Measurements from ENCODE around the gene WDFY4. TPM values are rescaled to one million over a fixed set of nuclear protein-coding genes. Genes with fewer than 3 reads are reported as not detected.

Gene WDFY4
- total and polyA plus RNA-seq, 2 of the 4 experiments (the other 2 are of a cell fraction): not detected

DNA sequence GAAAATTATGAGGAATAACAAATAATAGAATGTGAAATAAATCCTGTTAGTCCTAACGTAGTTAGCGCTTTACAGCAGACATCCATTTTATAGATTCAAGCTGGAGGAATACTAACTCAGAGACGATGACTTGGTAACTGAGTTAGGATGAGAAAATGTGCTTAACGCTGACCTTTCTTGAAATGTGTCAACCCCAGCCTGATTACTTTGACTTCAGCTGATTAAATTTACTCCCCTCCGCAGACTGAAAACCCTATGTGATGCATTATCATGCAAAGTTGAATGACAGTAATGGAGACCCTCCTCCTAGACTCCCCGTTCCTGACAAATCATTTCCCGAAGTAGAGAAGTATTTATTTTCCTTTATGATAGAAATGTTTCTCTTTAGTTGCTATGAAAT, 54.5 kb downstream of the WDFY4 start:
- no peak overlapping the region for H3K23ac ChIP-seq (ENCODE audit: low read depth, low read length)
- H3K9me3 ChIP-seq (ENCODE audit: control insufficient read depth, insufficient read depth, low read length): no peaks in the 10 kb centered on the region
- ATAC-seq (ENCODE audit: low read depth) (no peak), DNase-seq (no peak)
- H3K4ac ChIP-seq (ENCODE audit: low read depth, low read length): no peak overlapping the region
- H4K20me1 ChIP-seq (ENCODE audit: insufficient read depth, low read length): no peaks in the 10 kb centered on the region
- H2BK5ac ChIP-seq (ENCODE audit: low read depth, low read length, poor library complexity, severe bottlenecking): no peak overlapping the region
- no CpG with 5 or more reads among the region's 7 CpGs for WGBS, 2 experiments (ENCODE audit: extremely low coverage in 2 of 2, insufficient read length in 1 of 2)
- TF ChIP-seq CEBPB (IDR thresholded peaks at IDR 0.05; ENCODE audit: low read depth, low read length) (no peak), MAZ (IDR thresholded peaks at IDR 0.05; ENCODE audit: borderline replicate concordance, low read depth, low read length) (no peak), FOS (IDR thresholded peaks at IDR 0.05; ENCODE audit: low read depth, low read length) (no peak), NFE2L2 (IDR thresholded peaks at IDR 0.05; ENCODE audit: low read depth, low read length) (no peak), SMC3 (IDR thresholded peaks at IDR 0.05; ENCODE audit: low read depth, low read length) (no peak), MXI1 (IDR thresholded peaks at IDR 0.05; ENCODE audit: borderline replicate concordance, low read depth, low read length) (no peak), RAD21 (IDR thresholded peaks at IDR 0.05; ENCODE audit: low read length) (no peak), POLR2A (IDR thresholded peaks at IDR 0.05; ENCODE audit: low read depth, low read length) (no peak), BHLHE40 (IDR thresholded peaks at IDR 0.05; ENCODE audit: low read depth, low read length) (no peak), RCOR1 (IDR thresholded peaks at IDR 0.05; ENCODE audit: insufficient replicate concordance, low read length) (no peak), CHD1 (IDR thresholded peaks at IDR 0.05; ENCODE audit: low read depth, low read length) (no peak), MAFK (IDR thresholded peaks at IDR 0.05; ENCODE audit: low read depth, low read length) (no peak), RFX5 (IDR thresholded peaks at IDR 0.05; ENCODE audit: low read depth, low read length) (no peak)
- TF ChIP-seq, protein P1, sequence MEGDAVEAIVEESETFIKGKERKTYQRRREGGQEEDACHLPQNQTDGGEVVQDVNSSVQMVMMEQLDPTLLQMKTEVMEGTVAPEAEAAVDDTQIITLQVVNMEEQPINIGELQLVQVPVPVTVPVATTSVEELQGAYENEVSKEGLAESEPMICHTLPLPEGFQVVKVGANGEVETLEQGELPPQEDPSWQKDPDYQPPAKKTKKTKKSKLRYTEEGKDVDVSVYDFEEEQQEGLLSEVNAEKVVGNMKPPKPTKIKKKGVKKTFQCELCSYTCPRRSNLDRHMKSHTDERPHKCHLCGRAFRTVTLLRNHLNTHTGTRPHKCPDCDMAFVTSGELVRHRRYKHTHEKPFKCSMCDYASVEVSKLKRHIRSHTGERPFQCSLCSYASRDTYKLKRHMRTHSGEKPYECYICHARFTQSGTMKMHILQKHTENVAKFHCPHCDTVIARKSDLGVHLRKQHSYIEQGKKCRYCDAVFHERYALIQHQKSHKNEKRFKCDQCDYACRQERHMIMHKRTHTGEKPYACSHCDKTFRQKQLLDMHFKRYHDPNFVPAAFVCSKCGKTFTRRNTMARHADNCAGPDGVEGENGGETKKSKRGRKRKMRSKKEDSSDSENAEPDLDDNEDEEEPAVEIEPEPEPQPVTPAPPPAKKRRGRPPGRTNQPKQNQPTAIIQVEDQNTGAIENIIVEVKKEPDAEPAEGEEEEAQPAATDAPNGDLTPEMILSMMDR (conservative IDR thresholded peaks at IDR 0.05; ENCODE audit: low read depth, low read length): no peak
- TF ChIP-seq, protein P2, sequence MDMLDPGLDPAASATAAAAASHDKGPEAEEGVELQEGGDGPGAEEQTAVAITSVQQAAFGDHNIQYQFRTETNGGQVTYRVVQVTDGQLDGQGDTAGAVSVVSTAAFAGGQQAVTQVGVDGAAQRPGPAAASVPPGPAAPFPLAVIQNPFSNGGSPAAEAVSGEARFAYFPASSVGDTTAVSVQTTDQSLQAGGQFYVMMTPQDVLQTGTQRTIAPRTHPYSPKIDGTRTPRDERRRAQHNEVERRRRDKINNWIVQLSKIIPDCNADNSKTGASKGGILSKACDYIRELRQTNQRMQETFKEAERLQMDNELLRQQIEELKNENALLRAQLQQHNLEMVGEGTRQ (IDR thresholded peaks at IDR 0.05; ENCODE audit: low read depth, low read length): no peak
- TF ChIP-seq, protein P3, sequence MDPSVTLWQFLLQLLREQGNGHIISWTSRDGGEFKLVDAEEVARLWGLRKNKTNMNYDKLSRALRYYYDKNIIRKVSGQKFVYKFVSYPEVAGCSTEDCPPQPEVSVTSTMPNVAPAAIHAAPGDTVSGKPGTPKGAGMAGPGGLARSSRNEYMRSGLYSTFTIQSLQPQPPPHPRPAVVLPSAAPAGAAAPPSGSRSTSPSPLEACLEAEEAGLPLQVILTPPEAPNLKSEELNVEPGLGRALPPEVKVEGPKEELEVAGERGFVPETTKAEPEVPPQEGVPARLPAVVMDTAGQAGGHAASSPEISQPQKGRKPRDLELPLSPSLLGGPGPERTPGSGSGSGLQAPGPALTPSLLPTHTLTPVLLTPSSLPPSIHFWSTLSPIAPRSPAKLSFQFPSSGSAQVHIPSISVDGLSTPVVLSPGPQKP (IDR thresholded peaks at IDR 0.05; ENCODE audit: borderline replicate concordance, low read depth, low read length): no peak
- H4K5ac ChIP-seq (ENCODE audit: low read depth, low read length): no peak overlapping the region
- in situ Hi-C loops (cut with MboI; ENCODE audit: low sequenced_read_pairs): no loop called here
- H2BK120ac ChIP-seq (ENCODE audit: low read depth, low read length): no peak overlapping the region
- intact Hi-C loops (cut with micrococcal nuclease): no loop called here
- H3K36me3 ChIP-seq (ENCODE audit: control insufficient read depth, insufficient read depth, low read length): no peaks in the 10 kb centered on the region
- H3K4me2 ChIP-seq (ENCODE audit: low read depth, low read length): no peak overlapping the region
- no peak overlapping the region for H3K14ac ChIP-seq (replicated peaks; ENCODE audit: low read depth, low read length)
- dilution Hi-C loops (cut with HindIII; ENCODE audit: low sequenced_read_pairs, unreplicated experiment): no loop called here
- peaks cover 6% of the 10 kb centered on the region for H3K27me3 ChIP-seq (ENCODE audit: control insufficient read depth, insufficient read depth, low read length)
- no peak overlapping the region for H4K8ac ChIP-seq (ENCODE audit: low read depth in 2 of 2, low read length in 2 of 2)
- no peak overlapping the region for H2AK5ac ChIP-seq (ENCODE audit: low read depth, low read length)
- no peak overlapping the region for H3K56ac ChIP-seq (ENCODE audit: extremely low read depth, insufficient read depth, low read length)
- no peak overlapping the region for H2BK20ac ChIP-seq (ENCODE audit: low read depth, low read length)
- H4K91ac ChIP-seq (ENCODE audit: insufficient read depth, low read depth, low read length): no peak overlapping the region
- no peak overlapping the region for H3K9ac ChIP-seq (ENCODE audit: low read depth, low read length)
- no peak overlapping the region for H3K27ac ChIP-seq (ENCODE audit: insufficient read depth, low read length)
- CTCF ChIA-PET: no interaction called here
- no peak overlapping the region for H2BK15ac ChIP-seq (ENCODE audit: low read depth, low read length)
- BruUV-seq (replicated peaks): no TSS peak
- H2AK9ac ChIP-seq (replicated peaks; ENCODE audit: low read depth, low read length, poor library complexity): no peak overlapping the region
- no peaks in the 10 kb centered on the region for H3K9me1 ChIP-seq (ENCODE audit: insufficient read depth, low read length)
- H2AFZ ChIP-seq (replicated peaks; ENCODE audit: low read length, poor library complexity): no peak overlapping the region
- H3K4me3 ChIP-seq (ENCODE audit: insufficient read depth, low read depth, low read length): no peak overlapping the region
- no peaks in the 10 kb centered on the region for H3K4me1 ChIP-seq (ENCODE audit: control insufficient read depth, insufficient read depth, low read length)
- no peaks in the 10 kb centered on the region for H3K79me1 ChIP-seq (ENCODE audit: low read depth in 1 of 2, low read length in 2 of 2)
- POLR2A ChIA-PET (ENCODE audit: unreplicated experiment): no interaction called here
- no peak overlapping the region for H3K18ac ChIP-seq (ENCODE audit: low read depth, low read length)

Measured in IMR-90 (cell line).